Keratinocyte (primary cell): Measurements from ENCODE around the gene PTPRN2. TPM values are rescaled to one million over a fixed set of nuclear protein-coding genes. Genes with fewer than 3 reads are reported as not detected.

Experiments
- DNase-seq: peaks from one replicate; pipeline ENCODE4 v3.0.0-alpha.2; 2011; ENCODE audit warnings: low read depth, missing footprints, low spot score
- FAIRE-seq: peaks from 2 replicates; lab custom pipeline; 2011; peaks lifted over from hg19 to GRCh38; lab: Jason Lieb, UNC
- H2AFZ ChIP-seq: 2 replicates; pipeline ENCODE4 v1.6.0; 2012; ENCODE audit warnings: low read length, control low read depth, inconsistent platforms; ENCODE audit not compliant: control insufficient read depth
- H3K27ac ChIP-seq: 2 replicates; pipeline ENCODE4 v1.5.1; 2011; ENCODE audit warnings: low read length; ENCODE audit not compliant: control insufficient read depth, insufficient read depth
- H3K27me3 ChIP-seq: 3 replicates; pipeline ENCODE4 v1.6.0; 2011; ENCODE audit warnings: low read length; ENCODE audit not compliant: control insufficient read depth, insufficient read depth; ENCODE audit errors: extremely low read depth
- H3K36me3 ChIP-seq, 2 experiments: 2 replicates in 1 of 2; 3 replicates in 1 of 2; pipeline ENCODE4 v1.5.1; 2011; ENCODE audit warnings: low read length in 2 of 2, mild to moderate bottlenecking in 1 of 2; ENCODE audit not compliant: control insufficient read depth in 2 of 2, insufficient read depth in 2 of 2; ENCODE audit errors: extremely low read depth in 1 of 2
- H3K4me1 ChIP-seq: 3 replicates; pipeline ENCODE4 v1.5.1; 2011; ENCODE audit warnings: low read length; ENCODE audit not compliant: control insufficient read depth, insufficient read depth; ENCODE audit errors: extremely low read depth
- H3K4me2 ChIP-seq: 3 replicates; pipeline ENCODE4 v1.6.0; 2011; ENCODE audit warnings: low read depth, low read length; ENCODE audit not compliant: control insufficient read depth, insufficient read depth; ENCODE audit errors: extremely low read depth
- H3K4me3 ChIP-seq, 3 experiments: fragments of 200-600 bp in 1 of 3; sonication (generic) in 1 of 3; 2 replicates in 2 of 3; 3 replicates in 1 of 3; pipeline ENCODE4 v1.5.1; 2011 to 2016; ENCODE audit warnings: low read length in 3 of 3, mild to moderate bottlenecking in 3 of 3, control low read depth in 2 of 3, inconsistent platforms in 1 of 3, low read depth in 1 of 3, mixed read lengths in 1 of 3, mixed run types in 1 of 3, moderate library complexity in 1 of 3; ENCODE audit not compliant: control insufficient read depth in 2 of 3, insufficient read depth in 2 of 3; ENCODE audit errors: extremely low read depth in 1 of 3
- H3K79me2 ChIP-seq: 2 replicates; pipeline ENCODE4 v1.6.0; 2012; ENCODE audit warnings: low read length; ENCODE audit not compliant: control insufficient read depth, insufficient read depth
- H3K9ac ChIP-seq: 3 replicates; pipeline ENCODE4 v1.6.0; 2011; ENCODE audit warnings: low read length; ENCODE audit not compliant: control insufficient read depth, insufficient read depth; ENCODE audit errors: extremely low read depth
- H3K9me1 ChIP-seq: 3 replicates; pipeline ENCODE4 v1.6.0; 2011; ENCODE audit warnings: low read length; ENCODE audit not compliant: control insufficient read depth, insufficient read depth; ENCODE audit errors: extremely low read depth
- H3K9me3 ChIP-seq: 2 replicates; pipeline ENCODE4 v1.5.1; 2012; ENCODE audit warnings: low read depth, low read length; ENCODE audit not compliant: control insufficient read depth
- H4K20me1 ChIP-seq: 3 replicates; pipeline ENCODE4 v1.6.0; 2011; ENCODE audit warnings: low read length; ENCODE audit not compliant: control insufficient read depth, insufficient read depth; ENCODE audit errors: extremely low read depth
- EZH2 ChIP-seq: IDR thresholded peaks from one replicate; pipeline ENCODE4 v1.6.1; 2012; ENCODE audit warnings: inconsistent platforms, mild to moderate bottlenecking, low read length, moderate library complexity
- dilution Hi-C: fragments of 300-500 bp; cut with MboI; formaldehyde crosslinking; loops from one replicate; pipeline ENCODE4 v1.7.0; 2020; ENCODE audit warnings: low sequenced_read_pairs; ENCODE audit not compliant: extremely low pct_ligation_motif_present
- polyA plus RNA-seq, 5 experiments: library from polyadenylated mRNA; depleted of rRNA in 3 of 5; stranded (reverse) in 3 of 5; stranded (forward) in 1 of 5; unstranded in 1 of 5; fragments of >200 nt; gene quantifications; 1 replicate in 1 of 5; 2 replicates in 3 of 5; 3 replicates in 1 of 5; pipeline versions ENCODE4 v1.2.1 to v1.2.3, GENCODE V29; 2011 to 2012; ENCODE audit warnings: missing spikeins in 2 of 5, low read depth in 1 of 5, low replicate concordance in 1 of 5
- TF ChIP-seq, protein P1 (sequence below), 3 experiments: IDR thresholded peaks in 1 of 3; conservative IDR thresholded peaks in 1 of 3; optimal IDR thresholded peaks in 1 of 3; 2 replicates in 2 of 3; 3 replicates in 1 of 3; pipeline versions ENCODE3 to v1.5.1; 2011; ENCODE audit warnings: low read length in 3 of 3, mild to moderate bottlenecking in 3 of 3, moderate library complexity in 2 of 3, control low read depth in 1 of 3, inconsistent platforms in 1 of 3; ENCODE audit not compliant: insufficient read depth in 2 of 3; ENCODE audit errors: extremely low read depth in 1 of 3

PTPRN2 gene
- polyA plus RNA-seq, 1 donor (not counting 4 experiments of a cell fraction or from before 2014, with no cell fraction given): not detected

GRCh38 chr7:157675427-157675927 lies 912.1 kb downstream of the PTPRN2 start:
- H3K4me1 ChIP-seq: no peaks in the 10 kb centered on the region
- H3K9ac ChIP-seq: no peak overlapping the region
- H3K27me3 ChIP-seq: no peaks in the 10 kb centered on the region
- TF ChIP-seq, protein P1, sequence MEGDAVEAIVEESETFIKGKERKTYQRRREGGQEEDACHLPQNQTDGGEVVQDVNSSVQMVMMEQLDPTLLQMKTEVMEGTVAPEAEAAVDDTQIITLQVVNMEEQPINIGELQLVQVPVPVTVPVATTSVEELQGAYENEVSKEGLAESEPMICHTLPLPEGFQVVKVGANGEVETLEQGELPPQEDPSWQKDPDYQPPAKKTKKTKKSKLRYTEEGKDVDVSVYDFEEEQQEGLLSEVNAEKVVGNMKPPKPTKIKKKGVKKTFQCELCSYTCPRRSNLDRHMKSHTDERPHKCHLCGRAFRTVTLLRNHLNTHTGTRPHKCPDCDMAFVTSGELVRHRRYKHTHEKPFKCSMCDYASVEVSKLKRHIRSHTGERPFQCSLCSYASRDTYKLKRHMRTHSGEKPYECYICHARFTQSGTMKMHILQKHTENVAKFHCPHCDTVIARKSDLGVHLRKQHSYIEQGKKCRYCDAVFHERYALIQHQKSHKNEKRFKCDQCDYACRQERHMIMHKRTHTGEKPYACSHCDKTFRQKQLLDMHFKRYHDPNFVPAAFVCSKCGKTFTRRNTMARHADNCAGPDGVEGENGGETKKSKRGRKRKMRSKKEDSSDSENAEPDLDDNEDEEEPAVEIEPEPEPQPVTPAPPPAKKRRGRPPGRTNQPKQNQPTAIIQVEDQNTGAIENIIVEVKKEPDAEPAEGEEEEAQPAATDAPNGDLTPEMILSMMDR (optimal IDR thresholded peaks at IDR 0.05 in 1 of 3, IDR thresholded peaks at IDR 0.05 in 1 of 3, conservative IDR thresholded peaks at IDR 0.05 in 1 of 3; ENCODE audit: extremely low read depth in 1 of 3, insufficient read depth in 2 of 3, low read length in 3 of 3): no peak
- no peak for TF ChIP-seq EZH2
- no peaks in the 10 kb centered on the region for H3K9me1 ChIP-seq
- no peak for FAIRE-seq
- H2AFZ ChIP-seq: no peak overlapping the region
- peaks cover 3% of the 10 kb centered on the region for H3K9me3 ChIP-seq
- no peaks in the 10 kb centered on the region for H3K79me2 ChIP-seq
- H3K4me2 ChIP-seq: no peak overlapping the region
- no peaks in the 10 kb centered on the region for H3K36me3 ChIP-seq
- no peak for DNase-seq
- no peak overlapping the region for H3K27ac ChIP-seq
- H3K4me3 ChIP-seq: no peak overlapping the region
- H4K20me1 ChIP-seq: no peaks in the 10 kb centered on the region
- dilution Hi-C loops: no loop called here

GRCh38 chr7:157674715-157675426 lies 912.8 kb downstream of the PTPRN2 start:
- Histone ChIP-seq H3K79me2 (no peaks in the 10 kb centered on the region), H2AFZ (no peak overlapping the region), H3K27me3 (no peaks in the 10 kb centered on the region), H3K9ac (no peak overlapping the region), H3K27ac (no peak overlapping the region), H3K4me2 (no peak overlapping the region), H3K36me3 (no peaks in the 10 kb centered on the region), H3K4me1 (no peaks in the 10 kb centered on the region), H4K20me1 (no peaks in the 10 kb centered on the region), H3K4me3 (no peak overlapping the region), H3K9me3 (peaks cover 3% of the 10 kb centered on the region), H3K9me1 (no peaks in the 10 kb centered on the region)
- no peak for DNase-seq
- FAIRE-seq: no peak
- TF ChIP-seq, protein P1 (optimal IDR thresholded peaks at IDR 0.05 in 1 of 3, IDR thresholded peaks at IDR 0.05 in 1 of 3, conservative IDR thresholded peaks at IDR 0.05 in 1 of 3; ENCODE audit: extremely low read depth in 1 of 3, insufficient read depth in 2 of 3, low read length in 3 of 3): no peak
- no peak for TF ChIP-seq EZH2
- dilution Hi-C loops: no loop called here
